ENCODE measurements around the gene CXCR6. TPM values are rescaled to one million over a fixed set of nuclear protein-coding genes. Genes with fewer than 3 reads are reported as not detected.

The CXCR6 gene
- total and polyA plus RNA-seq, 2 of the 8 experiments (the other 6 are each of a cell fraction or from before 2014, with no cell fraction given) = not detected

- TF ChIP-seq CHD7 (IDR thresholded peaks at IDR 0.05; ENCODE audit: insufficient replicate concordance, low read length) (no peak), ASH2L (IDR thresholded peaks at IDR 0.05; ENCODE audit: low read length) (peak; percentile 75), NANOG (IDR thresholded peaks at IDR 0.05; ENCODE audit: insufficient read depth, low read depth, low read length, poor library complexity, severe bottlenecking) (no peak), SIN3A (conservative IDR thresholded peaks at IDR 0.05 in 1 of 2, IDR thresholded peaks at IDR 0.05 in 1 of 2; ENCODE audit: low read depth in 1 of 2, low read length in 2 of 2) (peak; percentile 43 to 74; a peak in 1 of 4 replicates), KDM5A (IDR thresholded peaks at IDR 0.05; ENCODE audit: low read length) (no peak), SIRT6 (IDR thresholded peaks at IDR 0.05; ENCODE audit: low read length) (no peak), SP1 (IDR thresholded peaks at IDR 0.05; ENCODE audit: low read depth, low read length) (peak; percentile 55; the same call in 1 of the 2 replicates), FOSL1 (IDR thresholded peaks at IDR 0.05; ENCODE audit: insufficient read depth, low read depth, low read length) (no peak), POLR2AphosphoS5 (IDR thresholded peaks at IDR 0.05; ENCODE audit: low read depth, low read length) (peak; percentile 60; the same call in 1 of the 2 replicates)
These were observed 52.2 kb downstream of the CXCR6 start, which contains the start of gene FYCO1 (continued) for GRCh38 chr3:45995236-45996192.
